ENCODE results near the gene STIMATE. TPM values are rescaled to one million over a fixed set of nuclear protein-coding genes. Genes with fewer than 3 reads are reported as not detected.

Gene STIMATE
- total RNA-seq, 1 donor from 2014 or later, result 10.2 TPM

GRCh38 chr3:52859686-52860423 is 37.5 kb downstream of the STIMATE start:
- Histone ChIP-seq H3K27ac (no peak overlapping the region), H3K36me3 (no peaks in the 10 kb centered on the region), H3K4me3 (no peak overlapping the region), H3K4me1 (no peaks in the 10 kb centered on the region), H4K20me1 (ENCODE audit: low read depth) (no peaks in the 10 kb centered on the region), H3F3A (ENCODE audit: low read depth) (no peaks in the 10 kb centered on the region), H3K9ac (no peak overlapping the region), H3K9me3 (ENCODE audit: low read depth) (no peaks in the 10 kb centered on the region), H3K79me2 (ENCODE audit: low read depth) (no peaks in the 10 kb centered on the region), H3K4me2 (no peak overlapping the region), H2AFZ (replicated peaks) (no peak overlapping the region), H3K27me3 (no peaks in the 10 kb centered on the region)
- DNase-seq (ENCODE audit: low spot score), result no peak
- Mint-ChIP-seq H3K36me3 (peaks cover 10% of the 10 kb centered on the region), H3K4me3 (no peak overlapping the region), H3K27ac (no peak overlapping the region), H3K9me3 (peaks cover 6% of the 10 kb centered on the region), H3K27me3 (ENCODE audit: insufficient read depth, low read depth) (no peaks in the 10 kb centered on the region), H3K4me1 (no peaks in the 10 kb centered on the region)
- TF ChIP-seq EZH2phosphoT487 (IDR thresholded peaks at IDR 0.05) (no peak), EZH2 (IDR thresholded peaks at IDR 0.05) (no peak), CTCF (IDR thresholded peaks at IDR 0.05) (no peak)

GRCh38 chr3:52857864-52858263 is 39.5 kb downstream of the STIMATE start:
- Histone ChIP-seq H3K27ac (no peak overlapping the region), H3K4me3 (no peak overlapping the region), H3K36me3 (no peaks in the 10 kb centered on the region), H2AFZ (replicated peaks) (no peak overlapping the region), H3F3A (ENCODE audit: low read depth) (no peaks in the 10 kb centered on the region), H3K9ac (no peak overlapping the region), H3K4me1 (no peaks in the 10 kb centered on the region), H3K27me3 (no peaks in the 10 kb centered on the region), H3K79me2 (ENCODE audit: low read depth) (no peaks in the 10 kb centered on the region), H4K20me1 (ENCODE audit: low read depth) (peaks cover 11% of the 10 kb centered on the region), H3K9me3 (ENCODE audit: low read depth) (no peaks in the 10 kb centered on the region), H3K4me2 (no peak overlapping the region)
- DNase-seq (ENCODE audit: low spot score), result no peak
- H3K27me3 Mint-ChIP-seq (ENCODE audit: insufficient read depth, low read depth), result no peaks in the 10 kb centered on the region
- no peak overlapping the region for H3K4me3 Mint-ChIP-seq
- H3K27ac Mint-ChIP-seq, result no peak overlapping the region
- TF ChIP-seq CTCF (IDR thresholded peaks at IDR 0.05) (no peak), EZH2 (IDR thresholded peaks at IDR 0.05) (no peak), EZH2phosphoT487 (IDR thresholded peaks at IDR 0.05) (no peak)
- peaks cover 3% of the 10 kb centered on the region for H3K9me3 Mint-ChIP-seq
- peaks cover 3% of the 10 kb centered on the region for H3K36me3 Mint-ChIP-seq
- H3K4me1 Mint-ChIP-seq, result peaks cover 7% of the 10 kb centered on the region

GRCh38 chr3:52857133-52857532 is 40.2 kb downstream of the STIMATE start:
- no peaks in the 10 kb centered on the region for H3K27me3 Mint-ChIP-seq (ENCODE audit: insufficient read depth, low read depth)
- no peak overlapping the region for H3K27ac Mint-ChIP-seq
- peaks cover 9% of the 10 kb centered on the region for H3K4me1 Mint-ChIP-seq
- no peak overlapping the region for H2AFZ ChIP-seq (replicated peaks)
- H3K36me3 ChIP-seq, result no peaks in the 10 kb centered on the region
- H3K9me3 Mint-ChIP-seq, result no peaks in the 10 kb centered on the region
- no peak overlapping the region for H3K9ac ChIP-seq
- H3K79me2 ChIP-seq (ENCODE audit: low read depth), result no peaks in the 10 kb centered on the region
- no peaks in the 10 kb centered on the region for H3K27me3 ChIP-seq
- no peak overlapping the region for H3K27ac ChIP-seq
- DNase-seq (ENCODE audit: low spot score), result no peak
- no peaks in the 10 kb centered on the region for H3F3A ChIP-seq (ENCODE audit: low read depth)
- no peak overlapping the region for H3K4me3 ChIP-seq
- no peaks in the 10 kb centered on the region for H3K9me3 ChIP-seq (ENCODE audit: low read depth)
- no peaks in the 10 kb centered on the region for H3K4me1 ChIP-seq
- no peak overlapping the region for H3K4me2 ChIP-seq
- no peak for TF ChIP-seq EZH2 (IDR thresholded peaks at IDR 0.05)
- no peak overlapping the region for H3K4me3 Mint-ChIP-seq
- H4K20me1 ChIP-seq (ENCODE audit: low read depth), result peaks cover 11% of the 10 kb centered on the region
- no peaks in the 10 kb centered on the region for H3K36me3 Mint-ChIP-seq

- H3K27ac ChIP-seq, result no peak overlapping the region
- H3K36me3 Mint-ChIP-seq, result no peaks in the 10 kb centered on the region
These were observed 40.7 kb downstream of the STIMATE start for GRCh38 chr3:52856666-52857065.

More at GRCh38 chr3:52856666-52857065, 40.7 kb downstream of the STIMATE start:
- no peaks in the 10 kb centered on the region for H3K27me3 ChIP-seq
- H3K9ac ChIP-seq, result no peak overlapping the region
- Mint-ChIP-seq H3K27me3 (ENCODE audit: insufficient read depth, low read depth) (no peaks in the 10 kb centered on the region), H3K4me1 (peaks cover 14% of the 10 kb centered on the region), H3K27ac (no peak overlapping the region), H3K4me3 (no peak overlapping the region), H3K9me3 (no peaks in the 10 kb centered on the region)
- H2AFZ ChIP-seq (replicated peaks), result no peak overlapping the region
- H3K4me2 ChIP-seq, result no peak overlapping the region
- H3K9me3 ChIP-seq (ENCODE audit: low read depth), result no peaks in the 10 kb centered on the region
- no peak for TF ChIP-seq CTCF (IDR thresholded peaks at IDR 0.05)
- no peak for TF ChIP-seq EZH2 (IDR thresholded peaks at IDR 0.05)
- TF ChIP-seq EZH2phosphoT487 (IDR thresholded peaks at IDR 0.05), result no peak
- H3K36me3 ChIP-seq, result no peaks in the 10 kb centered on the region
- no peaks in the 10 kb centered on the region for H3F3A ChIP-seq (ENCODE audit: low read depth)
- DNase-seq (ENCODE audit: low spot score), result no peak
- peaks cover 11% of the 10 kb centered on the region for H4K20me1 ChIP-seq (ENCODE audit: low read depth)
- no peaks in the 10 kb centered on the region for H3K79me2 ChIP-seq (ENCODE audit: low read depth)
- H3K4me1 ChIP-seq, result no peaks in the 10 kb centered on the region
- no peak overlapping the region for H3K4me3 ChIP-seq

All from neural progenitor cell (in vitro differentiated cells).